ENCODE results near the gene CPA2. TPM values are rescaled to one million over a fixed set of nuclear protein-coding genes. Genes with fewer than 3 reads are reported as not detected.

CPA2 gene
- total and polyA plus RNA-seq, 2 of the 4 experiments (the other 2 are of a cell fraction): 0.05 TPM; not detected in 1

DNA sequence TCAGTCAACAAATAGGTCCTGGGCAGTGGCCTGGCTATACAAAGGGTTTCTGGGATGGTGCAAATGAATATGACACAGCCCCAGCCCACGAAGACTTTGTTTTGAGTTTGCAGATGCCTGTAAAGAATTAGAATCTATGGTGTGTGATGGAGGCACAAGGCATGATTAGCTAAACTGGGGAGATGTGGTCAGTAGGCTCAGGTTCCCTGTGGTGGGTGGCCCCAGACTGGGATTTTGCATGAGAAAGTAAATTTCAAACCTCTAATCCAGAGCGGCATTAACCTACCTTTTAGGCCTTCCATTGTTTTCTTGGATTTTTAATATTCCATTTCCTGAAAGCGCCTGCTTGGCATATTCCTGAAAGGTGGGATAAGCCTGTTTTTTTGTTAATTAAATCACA lies 71.6 kb downstream of the CPA2 start:
- CTCF ChIA-PET: no interaction called here
- no peak for DNase-seq

More for the DNA sequence above, 71.6 kb downstream of the CPA2 start:
- no peaks in the 10 kb centered on the region for H3K79me1 ChIP-seq (ENCODE audit: low read depth in 1 of 2, low read length in 2 of 2)
- no peak for ATAC-seq (ENCODE audit: low read depth)
- no peaks in the 10 kb centered on the region for H4K20me1 ChIP-seq (ENCODE audit: insufficient read depth, low read length)
- no peak overlapping the region for H3K23ac ChIP-seq (ENCODE audit: low read depth, low read length)
- H3K56ac ChIP-seq (ENCODE audit: extremely low read depth, insufficient read depth, low read length): no peak overlapping the region
- H3K9me1 ChIP-seq (ENCODE audit: insufficient read depth, low read length): peaks cover 4% of the 10 kb centered on the region; the same call in 1 of the 2 replicates
- H3K9me3 ChIP-seq (ENCODE audit: control insufficient read depth, insufficient read depth, low read length): no peaks in the 10 kb centered on the region
- no peak overlapping the region for H2BK15ac ChIP-seq (ENCODE audit: low read depth, low read length)
- H2BK20ac ChIP-seq (ENCODE audit: low read depth, low read length): no peak overlapping the region
- H3K4me2 ChIP-seq (ENCODE audit: low read depth, low read length): no peak overlapping the region
- in situ Hi-C loops (cut with MboI; ENCODE audit: low sequenced_read_pairs) (no loop called here), dilution Hi-C loops (cut with HindIII; ENCODE audit: low sequenced_read_pairs, unreplicated experiment) (no loop called here), intact Hi-C loops (cut with micrococcal nuclease) (no loop called here)
- no peak overlapping the region for H4K91ac ChIP-seq (ENCODE audit: insufficient read depth, low read depth, low read length)
- TF ChIP-seq POLR2A (IDR thresholded peaks at IDR 0.05; ENCODE audit: low read depth, low read length) (no peak), RFX5 (IDR thresholded peaks at IDR 0.05; ENCODE audit: low read depth, low read length) (no peak), MAFK (IDR thresholded peaks at IDR 0.05; ENCODE audit: low read depth, low read length) (no peak), MXI1 (IDR thresholded peaks at IDR 0.05; ENCODE audit: borderline replicate concordance, low read depth, low read length) (no peak)
- TF ChIP-seq, protein P1, sequence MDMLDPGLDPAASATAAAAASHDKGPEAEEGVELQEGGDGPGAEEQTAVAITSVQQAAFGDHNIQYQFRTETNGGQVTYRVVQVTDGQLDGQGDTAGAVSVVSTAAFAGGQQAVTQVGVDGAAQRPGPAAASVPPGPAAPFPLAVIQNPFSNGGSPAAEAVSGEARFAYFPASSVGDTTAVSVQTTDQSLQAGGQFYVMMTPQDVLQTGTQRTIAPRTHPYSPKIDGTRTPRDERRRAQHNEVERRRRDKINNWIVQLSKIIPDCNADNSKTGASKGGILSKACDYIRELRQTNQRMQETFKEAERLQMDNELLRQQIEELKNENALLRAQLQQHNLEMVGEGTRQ (IDR thresholded peaks at IDR 0.05; ENCODE audit: low read depth, low read length): no peak
- no TSS peak for BruUV-seq (replicated peaks)
- H2AK9ac ChIP-seq (replicated peaks; ENCODE audit: low read depth, low read length, poor library complexity): no peak overlapping the region
- no peak overlapping the region for H3K14ac ChIP-seq (replicated peaks; ENCODE audit: low read depth, low read length)
- 83% methylated on average over 1 of the region's 3 CpGs; no CpG with 5 or more reads in 1 of the 2 experiments for WGBS, 2 experiments (ENCODE audit: extremely low coverage in 2 of 2, insufficient read length in 1 of 2)
- H2AK5ac ChIP-seq (ENCODE audit: low read depth, low read length): no peak overlapping the region; the same call in 1 of the 2 replicates
- POLR2A ChIA-PET (ENCODE audit: unreplicated experiment): no interaction called here
- H2BK5ac ChIP-seq (ENCODE audit: low read depth, low read length, poor library complexity, severe bottlenecking): no peak overlapping the region
- no peaks in the 10 kb centered on the region for H3K4me1 ChIP-seq (ENCODE audit: control insufficient read depth, insufficient read depth, low read length)
- H3K4me3 ChIP-seq (ENCODE audit: insufficient read depth, low read depth, low read length): no peak overlapping the region
- H2BK120ac ChIP-seq (ENCODE audit: low read depth, low read length): no peak overlapping the region
- H3K18ac ChIP-seq (ENCODE audit: low read depth, low read length): no peak overlapping the region
- H3K27ac ChIP-seq (ENCODE audit: insufficient read depth, low read length): no peak overlapping the region
- no peak overlapping the region for H2AFZ ChIP-seq (replicated peaks; ENCODE audit: low read length, poor library complexity)
- H3K4ac ChIP-seq (ENCODE audit: low read depth, low read length): no peak overlapping the region
- H4K5ac ChIP-seq (ENCODE audit: low read depth, low read length): no peak overlapping the region
- H3K27me3 ChIP-seq (ENCODE audit: control insufficient read depth, insufficient read depth, low read length): no peaks in the 10 kb centered on the region
- H3K9ac ChIP-seq (ENCODE audit: low read depth, low read length): no peak overlapping the region
- no peaks in the 10 kb centered on the region for H3K36me3 ChIP-seq (ENCODE audit: control insufficient read depth, insufficient read depth, low read length)
- H4K8ac ChIP-seq (ENCODE audit: low read depth in 2 of 2, low read length in 2 of 2): no peak overlapping the region

Other genes starting within 250 kb of the CPA2 start
- gene ZC3HC1, start 215.5 kb upstream of the CPA2 start, total RNA-seq (2012; rRNA removed): 19.4 and 26.3 TPM in 2 replicates
- gene ZC3HC1, start 215.5 kb upstream of the CPA2 start, polyA plus RNA-seq (2012; rRNA removed): 27.2 and 28.2 TPM in 2 replicates
- 27.1 and 34.2 TPM in 2 replicates for gene KLHDC10, start 196.3 kb upstream of the CPA2 start, total RNA-seq (2012; rRNA removed)
- gene KLHDC10, start 196.3 kb upstream of the CPA2 start, polyA plus RNA-seq (2012; rRNA removed): 12.4 and 13.3 TPM in 2 replicates
- 11.1 and 11.3 TPM in 2 replicates for gene TMEM209, start 61.5 kb upstream of the CPA2 start, total RNA-seq (2012; rRNA removed)
- gene TMEM209, start 61.5 kb upstream of the CPA2 start, polyA plus RNA-seq (2012; rRNA removed): 8.0 and 8.4 TPM in 2 replicates
- gene SSMEM1, start 59.0 kb upstream of the CPA2 start, total RNA-seq (2012; rRNA removed): not detected in 2 replicates
- 0.07 TPM in 1 of 2 replicates, not detected in the other for gene SSMEM1, start 59.0 kb upstream of the CPA2 start, polyA plus RNA-seq (2012; rRNA removed)
- 365 and 382 TPM in 2 replicates for gene CPA4, start 26.3 kb downstream of the CPA2 start, total RNA-seq (2012; rRNA removed)
- gene CPA4, start 26.3 kb downstream of the CPA2 start, polyA plus RNA-seq (2012; rRNA removed): 287 and 316 TPM in 2 replicates
- under 0.01 TPM in 1 of 2 replicates, not detected in the other for gene CPA5, start 78.0 kb downstream of the CPA2 start, total RNA-seq (2012; rRNA removed)
- gene CPA5, start 78.0 kb downstream of the CPA2 start, polyA plus RNA-seq (2012; rRNA removed): 0.53 and 0.86 TPM in 2 replicates
- not detected in 2 replicates for gene CPA1, start 113.6 kb downstream of the CPA2 start, total RNA-seq (2012; rRNA removed)
- gene CPA1, start 113.6 kb downstream of the CPA2 start, polyA plus RNA-seq (2012; rRNA removed): not detected in 2 replicates
- gene CEP41, start 174.2 kb downstream of the CPA2 start, total RNA-seq (2012; rRNA removed): 11.1 and 12.2 TPM in 2 replicates
- gene CEP41, start 174.2 kb downstream of the CPA2 start, polyA plus RNA-seq (2012; rRNA removed): 18.8 and 21.9 TPM in 2 replicates
- 231 and 317 TPM in 2 replicates for gene MEST, start 225.2 kb downstream of the CPA2 start, total RNA-seq (2012; rRNA removed)
- 167 and 219 TPM in 2 replicates for gene MEST, start 225.2 kb downstream of the CPA2 start, polyA plus RNA-seq (2012; rRNA removed)